GM21381 (cell line): Measurements from ENCODE around the gene CDKN1C.

Source experiments
- ATAC-seq: cut with Tn5 transposase; IDR thresholded peaks from one replicate; pipeline ENCODE4 v1.9.1; 2021; ENCODE audit warnings: mild to moderate bottlenecking, moderate library complexity; ENCODE audit not compliant: unreplicated experiment

Gene CDKN1C

DNA sequence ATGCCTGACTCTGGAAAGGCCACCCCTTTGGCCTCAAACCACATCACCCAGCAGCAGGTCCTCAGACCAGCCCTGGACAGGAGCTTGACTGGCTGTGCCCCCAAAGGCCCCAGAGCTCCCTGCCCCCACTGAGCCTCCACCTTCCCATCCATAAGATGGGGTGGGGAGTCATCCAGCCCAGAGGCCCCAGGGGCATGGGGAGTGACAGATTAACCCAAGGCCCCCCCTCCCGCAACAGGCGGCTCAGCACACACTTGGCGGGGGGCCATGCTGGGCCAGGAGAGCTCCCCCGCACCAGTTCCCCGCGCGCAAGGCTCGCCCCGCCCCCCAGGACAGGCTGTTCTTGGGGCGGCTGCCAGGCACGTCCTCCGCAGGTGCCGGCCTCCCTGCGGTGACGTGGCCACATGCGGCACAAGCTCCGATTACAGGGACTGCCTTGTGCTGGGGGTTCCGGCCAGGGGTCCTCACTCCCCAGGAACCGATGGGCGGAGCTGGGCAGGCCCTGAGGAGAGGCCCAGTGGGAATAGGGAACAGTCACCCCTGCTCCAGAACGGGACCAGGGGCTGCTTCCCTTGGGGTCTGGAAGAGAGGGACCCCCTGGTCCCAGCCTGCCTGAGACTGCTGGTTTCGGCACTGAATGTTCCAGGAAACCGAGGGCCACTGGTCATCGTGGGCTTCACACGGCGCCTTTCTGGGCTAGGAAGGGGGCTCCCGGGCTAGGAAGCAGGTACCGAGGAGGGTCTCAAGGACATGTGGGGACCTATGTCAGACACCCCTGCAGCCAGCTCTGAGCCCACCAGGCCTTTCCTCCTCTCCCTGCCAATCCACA lies 5.1 kb upstream of the CDKN1C start:
- no peak for ATAC-seq

DNA sequence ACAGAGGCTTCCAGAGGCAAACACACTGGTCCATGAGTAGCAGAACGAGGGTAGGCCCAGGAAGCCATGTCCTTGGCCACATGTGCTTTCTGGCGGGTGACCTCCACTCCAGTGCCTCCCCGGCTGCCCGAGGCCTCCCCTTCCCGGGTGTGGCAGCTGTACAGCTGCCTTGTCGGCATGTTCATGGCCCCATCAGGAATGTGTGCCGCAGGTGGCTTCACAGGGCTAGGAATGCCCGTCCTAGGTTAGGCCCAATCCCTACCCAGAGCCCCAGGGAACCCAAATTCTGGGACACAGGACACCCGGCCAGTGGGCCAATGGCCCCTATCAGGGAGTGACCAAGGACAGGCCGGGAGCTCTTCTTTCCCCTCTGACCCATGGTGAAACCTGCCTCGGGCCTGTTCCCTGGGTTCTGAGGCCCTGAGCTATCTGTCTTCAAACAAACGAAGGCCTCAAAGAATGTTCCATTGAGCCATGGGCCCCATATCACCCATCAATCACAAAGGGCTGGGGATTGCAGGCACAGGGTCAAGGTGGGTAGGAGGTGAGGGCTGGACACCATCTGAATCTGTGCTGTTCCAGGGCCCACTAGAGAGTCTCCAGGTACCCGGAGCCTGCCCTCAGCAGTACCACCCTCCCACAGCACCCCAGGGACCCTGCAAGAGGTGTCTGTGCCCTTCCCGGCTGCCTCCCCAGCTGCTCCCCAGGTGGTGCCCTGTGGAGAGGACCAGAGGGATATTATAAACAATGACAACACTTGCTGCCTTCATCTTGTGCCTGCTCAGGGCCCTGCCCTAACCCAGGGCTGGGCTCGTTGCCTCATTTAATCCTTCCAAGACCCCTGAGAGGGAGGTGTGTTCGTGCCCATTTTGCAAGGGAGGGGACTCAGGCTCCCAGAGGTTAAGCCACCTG lies 4.0 kb upstream of the CDKN1C start:
- ATAC-seq, result no peak

- ATAC-seq, result no peak
These were observed 2.8 kb upstream of the CDKN1C start for GRCh38 chr11:2888266-2888968.

DNA sequence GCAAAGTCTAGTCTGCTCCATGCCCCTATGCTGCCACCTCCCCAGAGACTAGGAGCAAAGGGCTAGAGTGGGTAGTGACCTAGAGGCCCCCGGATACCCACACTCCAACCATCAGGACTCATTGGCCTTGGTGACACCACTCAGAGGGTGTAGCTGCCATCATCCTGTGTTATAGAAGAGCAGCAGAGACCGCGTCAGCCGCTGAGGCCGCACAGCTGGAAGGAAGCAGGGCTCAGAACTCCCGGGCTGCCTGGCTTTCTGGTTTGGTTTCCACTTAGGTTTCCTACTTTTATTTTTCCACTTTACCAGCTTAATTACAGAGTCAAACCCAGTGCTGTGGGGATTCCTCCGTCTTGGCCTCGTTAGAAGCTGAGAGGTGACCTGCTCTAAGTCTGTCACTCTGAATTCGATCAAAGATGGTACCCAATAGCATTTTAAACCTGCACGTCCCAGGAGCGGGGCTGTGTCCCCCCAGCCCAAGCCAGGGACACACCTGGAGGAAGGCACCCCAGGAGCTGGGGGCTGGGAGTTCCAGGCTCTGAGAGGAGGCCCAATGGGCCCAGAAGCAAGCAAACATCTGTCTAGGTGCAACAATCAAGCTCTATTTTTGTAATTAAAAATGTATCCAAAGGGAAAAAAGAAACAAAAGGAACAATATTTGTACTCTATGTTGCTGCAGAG lies 2.1 kb upstream of the CDKN1C start:
- no peak for ATAC-seq

GRCh38 chr11:2886936-2887335 lies 1.4 kb upstream of the CDKN1C start:
- no peak for ATAC-seq

GRCh38 chr11:2886191-2886894 lies 768 bp upstream of the CDKN1C start:
- ATAC-seq, result peak; percentile 18

- ATAC-seq, result peak; percentile 4
These were observed 428 bp downstream of the CDKN1C start for GRCh38 chr11:2885017-2885677.

GRCh38 chr11:2883979-2884815 lies 1.4 kb downstream of the CDKN1C start:
- ATAC-seq, result no peak

DNA sequence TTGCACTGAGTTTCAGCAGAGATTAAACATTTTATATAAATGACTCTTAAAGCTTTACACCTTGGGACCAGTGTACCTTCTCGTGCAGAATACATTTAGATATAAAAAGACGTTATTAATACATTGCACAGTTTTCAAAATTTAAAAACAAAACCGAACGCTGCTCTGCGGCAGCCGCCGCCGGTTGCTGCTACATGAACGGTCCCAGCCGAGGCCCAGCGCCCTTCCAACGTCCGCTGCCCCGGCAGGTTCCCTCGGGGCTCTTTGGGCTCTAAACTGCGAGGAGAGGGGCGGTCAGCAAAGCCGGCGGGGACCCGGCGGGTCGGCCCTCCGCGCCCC lies 2.0 kb downstream of the CDKN1C start:
- ATAC-seq, result no peak

GRCh38 chr11:2882396-2883110 lies 3.0 kb downstream of the CDKN1C start:
- ATAC-seq, result no peak

GRCh38 chr11:2881981-2882375 lies 3.6 kb downstream of the CDKN1C start:
- no peak for ATAC-seq

GRCh38 chr11:2881076-2881980 lies 4.2 kb downstream of the CDKN1C start:
- ATAC-seq, result no peak

GRCh38 chr11:2880646-2881045 lies 4.9 kb downstream of the CDKN1C start:
- no peak for ATAC-seq

DNA sequence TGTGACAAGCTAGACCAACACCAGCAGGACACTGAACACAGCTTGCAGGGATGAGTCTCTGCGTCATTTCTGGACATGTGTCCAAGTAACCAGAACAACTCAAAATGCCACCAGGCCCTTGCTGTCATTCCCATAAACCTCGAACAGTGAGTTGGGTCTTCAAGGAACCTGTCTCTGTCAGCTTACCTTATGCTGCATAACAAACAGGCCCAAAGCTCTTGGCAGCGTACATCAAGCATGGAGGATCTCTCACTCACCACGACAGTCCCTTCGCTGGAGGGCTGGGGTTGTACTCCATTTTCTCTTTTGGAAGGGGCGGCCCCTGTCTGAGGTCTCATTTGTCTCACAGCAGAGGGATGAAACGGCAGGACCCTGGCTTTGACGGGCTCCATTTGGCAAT lies 6.8 kb downstream of the CDKN1C start:
- ATAC-seq, result no peak

- ATAC-seq, result no peak
These were observed 8.1 kb downstream of the CDKN1C start for GRCh38 chr11:2877474-2877873.

DNA sequence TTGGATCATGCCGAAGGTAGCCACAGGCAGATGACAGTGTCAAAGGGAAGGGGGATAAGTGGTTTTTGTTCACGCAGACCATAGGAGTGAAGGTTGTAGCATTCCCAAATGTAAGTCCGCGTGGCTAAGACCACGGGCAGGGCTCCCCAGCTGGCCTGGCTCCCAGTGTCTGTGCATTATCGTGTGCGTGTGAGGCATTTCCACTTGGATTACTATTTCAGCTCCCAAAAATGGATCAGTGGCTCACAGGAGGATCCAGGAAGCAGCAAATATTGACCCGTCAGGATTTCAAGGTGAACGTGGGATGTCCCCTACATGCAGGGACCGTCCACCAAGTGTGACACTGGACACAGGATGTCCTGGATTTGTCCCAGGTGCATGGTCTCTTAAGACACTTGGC lies 10.6 kb downstream of the CDKN1C start:
- no peak for ATAC-seq

DNA sequence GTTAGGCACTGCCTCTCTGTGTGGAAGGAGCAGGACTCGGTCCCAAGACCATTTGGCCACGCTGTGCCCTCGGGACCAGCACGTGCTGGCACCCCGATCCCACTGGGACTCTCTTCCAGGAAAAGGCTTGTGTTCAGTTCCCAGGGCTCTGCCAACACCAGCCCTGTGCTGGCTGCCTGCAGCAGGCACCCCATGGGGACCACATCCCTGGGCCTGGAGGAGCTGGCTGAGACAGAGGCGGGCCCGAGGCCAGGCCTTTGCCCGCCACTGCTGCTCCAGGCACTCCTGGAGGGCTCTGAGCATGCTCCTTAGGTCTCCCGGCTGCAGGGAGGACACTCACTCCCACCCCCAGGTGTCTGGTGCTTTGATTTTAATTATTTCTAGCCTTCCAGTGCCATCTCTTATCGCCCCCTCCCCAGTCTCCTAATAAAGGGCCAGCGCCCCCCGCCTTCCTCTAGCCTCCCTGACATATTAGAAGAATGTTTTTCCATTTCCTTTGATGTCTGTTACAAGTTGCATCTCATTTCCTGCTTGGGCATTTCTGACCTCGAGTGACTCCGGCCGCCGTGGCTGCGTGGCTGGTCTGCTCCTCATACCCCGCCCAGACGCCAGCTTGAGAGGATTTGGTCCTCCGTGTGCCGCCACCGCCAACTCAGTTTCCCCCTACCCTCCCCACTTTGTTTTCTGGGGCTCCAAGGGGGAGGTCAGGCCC lies 14.4 kb downstream of the CDKN1C start:
- no peak for ATAC-seq
